Adrenal gland (tissue), 5 donors: Measurements from ENCODE around the gene FNDC3B.

Experiments
- CTCF ChIP-seq, 6 experiments: fragments of 450-650 bp in 4 of 6; fragments of 200-600 bp in 2 of 6; sonication (generic) in 1 of 6; IDR thresholded peaks; 1 replicate in 5 of 6; 2 replicates in 1 of 6; pipeline versions ENCODE4 v1.5.1 to v1.8.0; 2016 to 2021; ENCODE audit warnings: antibody characterized with exemption in 6 of 6, mild to moderate bottlenecking in 2 of 6, moderate library complexity in 1 of 6
- POLR2A ChIP-seq, 2 donors: fragments of 450-650 bp; IDR thresholded peaks; one replicate each; pipeline ENCODE4 v1.6.1; 2017; ENCODE audit warnings: antibody characterized with exemption in 2 of 2, mild to moderate bottlenecking in 2 of 2, moderate library complexity in 1 of 2
- donor health status: DM: no; HTN: no; CAD: no.

- TF ChIP-seq POLR2A (IDR thresholded peaks at IDR 0.05) = no peak
- TF ChIP-seq CTCF (IDR thresholded peaks at IDR 0.05) = no peak
Observed at GRCh38 chr3:172166890-172167289, 127.5 kb downstream of the FNDC3B start.
